ENCODE measurements around the gene TMTC4.

DNA sequence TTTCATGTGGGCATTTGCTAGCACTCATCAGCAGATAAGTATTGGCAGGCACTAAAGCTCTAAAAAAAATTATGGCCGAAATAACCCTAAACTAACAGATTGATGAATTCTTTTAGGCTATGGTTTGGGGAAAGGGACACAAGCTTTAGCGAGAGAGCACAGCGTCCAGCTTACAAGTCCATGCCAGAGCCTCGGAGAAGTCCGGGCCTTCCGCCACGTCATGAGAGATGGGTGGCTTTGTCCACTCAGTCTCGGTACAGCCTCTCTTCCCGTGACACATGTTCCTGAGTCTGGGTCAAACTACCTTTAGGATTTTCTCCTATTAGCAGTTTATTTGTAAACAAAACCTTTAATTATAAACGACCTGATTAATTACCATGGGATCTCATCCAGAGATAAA is 27.7 kb downstream of the TMTC4 start:
- no peak for TF ChIP-seq POLR2A (IDR thresholded peaks at IDR 0.05)
- TF ChIP-seq CTCF (IDR thresholded peaks at IDR 0.05) = no peak
- TF ChIP-seq EP300 (IDR thresholded peaks at IDR 0.05) = no peak

Data from tibial nerve (tissue), 4 donors.